Endothelial cell of umbilical vein (primary cell): ENCODE results near the gene AUH. TPM values are rescaled to one million over a fixed set of nuclear protein-coding genes. Genes with fewer than 3 reads are reported as not detected.

Experiments
- BruUV-seq: library from RNA; stranded (reverse); fragments of 400-500 nt; replicated peaks from 2 replicates; lab custom pipeline; 2021; lab: Mats Ljungman, UMichigan
- CTCF ChIA-PET: fragments of 300-600, 350-600 bp; sonication (Branson Sonifier 250); formaldehyde crosslinking; loops from one replicate; lab custom pipeline; 2021; ENCODE audit warnings: antibody characterized with exemption, inconsistent platforms; lab: Charles Lee
- POLR2A ChIA-PET: fragments of 300-600, 350-600 bp; sonication (Branson Sonifier 250); formaldehyde crosslinking; loops from one replicate; lab custom pipeline; 2021; ENCODE audit warnings: antibody characterized with exemption, inconsistent platforms; lab: Charles Lee
- DNase-seq: peaks from one replicate; pipeline ENCODE4 v3.0.0-alpha.2; 2011; ENCODE audit warnings: low read depth, low spot score
- FAIRE-seq: peaks from 2 replicates; lab custom pipeline; 2011; peaks lifted over from hg19 to GRCh38; lab: Jason Lieb, UNC
- H2AFZ ChIP-seq: 2 replicates; pipeline ENCODE4 v1.6.0; 2012; ENCODE audit warnings: low read depth, low read length, control low read depth, inconsistent platforms
- H3K27ac ChIP-seq: 2 replicates; pipeline ENCODE4 v1.5.1; 2011; ENCODE audit warnings: low read depth, mild to moderate bottlenecking, control low read depth, low read length, moderate library complexity; ENCODE audit not compliant: insufficient read depth
- H3K27me3 ChIP-seq, 2 experiments: 2 replicates each; pipeline versions ENCODE4 v1.6.0 to v1.6.1; 2011; ENCODE audit warnings: low read length in 2 of 2, mixed read lengths in 1 of 2; ENCODE audit not compliant: control insufficient read depth in 2 of 2, insufficient read depth in 2 of 2
- H3K36me3 ChIP-seq, 2 experiments: 2 replicates in 1 of 2; 3 replicates in 1 of 2; pipeline ENCODE4 v1.5.1; 2011; ENCODE audit warnings: low read length in 2 of 2, mild to moderate bottlenecking in 1 of 2, moderate library complexity in 1 of 2; ENCODE audit not compliant: control insufficient read depth in 2 of 2, insufficient read depth in 2 of 2; ENCODE audit errors: extremely low read depth in 1 of 2
- H3K4me1 ChIP-seq: 3 replicates; pipeline ENCODE4 v1.5.1; 2011; ENCODE audit warnings: mild to moderate bottlenecking, low read length; ENCODE audit not compliant: control insufficient read depth, insufficient read depth; ENCODE audit errors: extremely low read depth
- H3K4me2 ChIP-seq: 2 replicates; pipeline ENCODE4 v1.6.1; 2011; ENCODE audit warnings: low read length, control low read depth, mixed read lengths; ENCODE audit not compliant: insufficient read depth
- H3K4me3 ChIP-seq, 3 experiments: fragments of 200-600 bp in 1 of 3; sonication (generic), shearing (Covaris generic) in 1 of 3; replicated peaks in 1 of 3; 2 replicates each; pipeline ENCODE4 v1.5.1; 2011 to 2016; ENCODE audit warnings: control low read depth in 3 of 3, low read length in 3 of 3, mild to moderate bottlenecking in 2 of 3, inconsistent platforms in 1 of 3, low read depth in 1 of 3, moderate library complexity in 1 of 3; ENCODE audit not compliant: insufficient read depth in 1 of 3
- H3K79me2 ChIP-seq: 2 replicates; pipeline ENCODE4 v1.6.0; 2012; ENCODE audit warnings: low read length, inconsistent platforms; ENCODE audit not compliant: control insufficient read depth, insufficient read depth
- H3K9ac ChIP-seq: replicated peaks from 2 replicates; pipeline ENCODE3; 2011; ENCODE audit warnings: low read length, control low read depth; ENCODE audit not compliant: insufficient read depth; ENCODE audit errors: extremely low read depth
- H3K9me1 ChIP-seq: replicated peaks from 3 replicates; pipeline ENCODE4 v1.6.0; 2011; ENCODE audit warnings: mild to moderate bottlenecking, low read length; ENCODE audit not compliant: control insufficient read depth, insufficient read depth; ENCODE audit errors: extremely low read depth
- H3K9me3 ChIP-seq: replicated peaks from 2 replicates; pipeline ENCODE4 v1.5.1; 2012; ENCODE audit warnings: low read length, inconsistent platforms; ENCODE audit not compliant: control insufficient read depth, insufficient read depth
- H4K20me1 ChIP-seq: replicated peaks from 2 replicates; pipeline ENCODE3; 2011; ENCODE audit warnings: mild to moderate bottlenecking, low read length; ENCODE audit not compliant: control insufficient read depth, insufficient read depth; ENCODE audit errors: extremely low read depth
- EZH2 ChIP-seq: IDR thresholded peaks from 2 replicates; pipeline ENCODE4 v1.6.1; 2012; ENCODE audit warnings: borderline replicate concordance, low read depth, mild to moderate bottlenecking, moderate library complexity, low read length, inconsistent platforms; ENCODE audit not compliant: severe bottlenecking
- GATA2 ChIP-seq: IDR thresholded peaks from 2 replicates; pipeline ENCODE4 v1.7.0; 2011; ENCODE audit warnings: low read depth, mild to moderate bottlenecking, moderate library complexity, mixed read lengths, low read length; ENCODE audit not compliant: insufficient read length, insufficient read depth
- MYC ChIP-seq: IDR thresholded peaks from one replicate; pipeline ENCODE4 v1.6.1; 2011; ENCODE audit warnings: mild to moderate bottlenecking, low read depth, low read length
- POLR2A ChIP-seq: IDR thresholded peaks from 2 replicates; pipeline ENCODE4 v1.6.1; 2012; ENCODE audit warnings: low read depth, mild to moderate bottlenecking, control low read depth, low read length
- POLR2AphosphoS5 ChIP-seq: IDR thresholded peaks from 2 replicates; pipeline ENCODE4 v1.6.1; 2012; ENCODE audit warnings: low read depth, mild to moderate bottlenecking, control low read depth, low read length, moderate library complexity; ENCODE audit not compliant: insufficient read depth
- dilution Hi-C: fragments of 300-500 bp; cut with MboI; formaldehyde crosslinking; loops from one replicate; pipeline ENCODE4 v1.15.0; 2019; ENCODE audit warnings: low sequenced_read_pairs; ENCODE audit not compliant: extremely low pct_ligation_motif_present
- intact Hi-C: fragments of 100-400 bp; cut with micrococcal nuclease; formaldehyde crosslinking; loops from one replicate; pipeline ENCODE4 v1.10.0; 2022
- polyA plus RNA-seq, 4 experiments: library from polyadenylated mRNA; depleted of rRNA in 3 of 4; stranded (reverse) in 3 of 4; unstranded in 1 of 4; fragments of >200 nt; gene quantifications; 2 replicates each; pipeline versions ENCODE4 v1.2.1 to v1.2.3, GENCODE V29; 2011 to 2012; ENCODE audit warnings: missing spikeins in 1 of 4
- total RNA-seq: library from RNA; stranded (reverse); gene quantifications from 2 replicates; pipeline ENCODE4 v1.2.3, GENCODE V29; 2021
- TF ChIP-seq, protein P1 (sequence below): IDR thresholded peaks from 2 replicates; pipeline ENCODE4 v1.6.1; 2011; ENCODE audit not compliant: insufficient read depth, insufficient read length
- TF ChIP-seq, protein P2 (sequence below), 2 donors: IDR thresholded peaks; 1 replicate in 1 of 2; 2 replicates in 1 of 2; pipeline ENCODE4 v1.5.1; 2011; ENCODE audit warnings: low read length in 2 of 2, mild to moderate bottlenecking in 2 of 2, moderate library complexity in 2 of 2, control low read depth in 1 of 2, inconsistent platforms in 1 of 2, low read depth in 1 of 2; ENCODE audit not compliant: insufficient read depth in 1 of 2; ENCODE audit errors: extremely low read depth in 1 of 2

The AUH gene
- total and polyA plus RNA-seq, 2 donors (not counting 3 experiments of a cell fraction or from before 2014, with no cell fraction given), result 2.3 to 9.2 TPM

DNA sequence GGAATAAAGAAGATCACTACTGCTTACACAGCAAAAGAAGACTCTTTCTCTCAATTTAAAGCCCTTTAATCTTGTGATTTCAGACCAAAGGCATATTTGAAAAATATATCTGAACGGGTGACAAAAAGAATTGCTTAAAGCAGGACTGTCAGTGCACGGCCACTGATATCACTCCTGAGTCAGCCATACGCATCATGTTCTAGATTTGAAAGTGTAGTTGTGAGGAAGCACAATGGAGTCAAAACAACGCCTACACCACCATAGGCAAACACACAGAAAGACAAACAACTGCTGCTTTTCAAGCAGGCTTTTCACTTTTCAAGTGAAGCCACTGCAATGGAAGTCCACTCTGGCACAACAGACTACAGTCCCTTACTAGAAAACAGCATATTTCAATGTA lies 141.7 kb downstream of the AUH start:
- no peak for TF ChIP-seq EZH2
- no peak for TF ChIP-seq GATA2
- TF ChIP-seq, protein P1, sequence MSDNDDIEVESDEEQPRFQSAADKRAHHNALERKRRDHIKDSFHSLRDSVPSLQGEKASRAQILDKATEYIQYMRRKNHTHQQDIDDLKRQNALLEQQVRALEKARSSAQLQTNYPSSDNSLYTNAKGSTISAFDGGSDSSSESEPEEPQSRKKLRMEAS, result no peak
- TF ChIP-seq POLR2A, result no peak
- TF ChIP-seq, protein P2, sequence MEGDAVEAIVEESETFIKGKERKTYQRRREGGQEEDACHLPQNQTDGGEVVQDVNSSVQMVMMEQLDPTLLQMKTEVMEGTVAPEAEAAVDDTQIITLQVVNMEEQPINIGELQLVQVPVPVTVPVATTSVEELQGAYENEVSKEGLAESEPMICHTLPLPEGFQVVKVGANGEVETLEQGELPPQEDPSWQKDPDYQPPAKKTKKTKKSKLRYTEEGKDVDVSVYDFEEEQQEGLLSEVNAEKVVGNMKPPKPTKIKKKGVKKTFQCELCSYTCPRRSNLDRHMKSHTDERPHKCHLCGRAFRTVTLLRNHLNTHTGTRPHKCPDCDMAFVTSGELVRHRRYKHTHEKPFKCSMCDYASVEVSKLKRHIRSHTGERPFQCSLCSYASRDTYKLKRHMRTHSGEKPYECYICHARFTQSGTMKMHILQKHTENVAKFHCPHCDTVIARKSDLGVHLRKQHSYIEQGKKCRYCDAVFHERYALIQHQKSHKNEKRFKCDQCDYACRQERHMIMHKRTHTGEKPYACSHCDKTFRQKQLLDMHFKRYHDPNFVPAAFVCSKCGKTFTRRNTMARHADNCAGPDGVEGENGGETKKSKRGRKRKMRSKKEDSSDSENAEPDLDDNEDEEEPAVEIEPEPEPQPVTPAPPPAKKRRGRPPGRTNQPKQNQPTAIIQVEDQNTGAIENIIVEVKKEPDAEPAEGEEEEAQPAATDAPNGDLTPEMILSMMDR (IDR thresholded peaks at IDR 0.05; ENCODE audit: extremely low read depth in 1 of 2, insufficient read depth in 1 of 2, low read depth in 1 of 2, low read length in 2 of 2), result no peak
- no peak for TF ChIP-seq POLR2AphosphoS5
- TF ChIP-seq MYC, result no peak
- H3K36me3 ChIP-seq, result no peaks in the 10 kb centered on the region
- intact Hi-C loops (no loop called here), dilution Hi-C loops (no loop called here)
- H3K4me1 ChIP-seq, result no peaks in the 10 kb centered on the region
- no peak overlapping the region for H2AFZ ChIP-seq
- no peaks in the 10 kb centered on the region for H4K20me1 ChIP-seq
- H3K9me1 ChIP-seq, result no peaks in the 10 kb centered on the region
- no peak overlapping the region for H3K4me3 ChIP-seq
- ChIA-PET POLR2A (no interaction called here), CTCF (no interaction called here)
- no peaks in the 10 kb centered on the region for H3K27me3 ChIP-seq
- H3K9ac ChIP-seq, result no peak overlapping the region
- H3K27ac ChIP-seq, result no peak overlapping the region
- H3K4me2 ChIP-seq, result no peak overlapping the region
- DNase-seq (no peak), FAIRE-seq (no peak)
- no peaks in the 10 kb centered on the region for H3K9me3 ChIP-seq
- no peaks in the 10 kb centered on the region for H3K79me2 ChIP-seq
- BruUV-seq, result no TSS peak
